Activated naive CD4-positive, alpha-beta T cell treated with anti-CD3 and anti-CD28 coated beads for 36 hours (primary cell): Measurements from ENCODE around the gene MED23. TPM values are rescaled to one million over a fixed set of nuclear protein-coding genes. Genes with fewer than 3 reads are reported as not detected.

ENCODE experiments used
- CTCF ChIA-PET: fragments of 350-600 bp; sonication (Branson Sonifier 250); formaldehyde crosslinking; loops from one replicate; lab custom pipeline; 2021; ENCODE audit warnings: antibody characterized with exemption; lab: Charles Lee
- DNase-seq: peaks from one replicate; pipeline ENCODE4 v3.0.0-alpha.2; 2020
- H3K27ac Mint-ChIP-seq: one replicate; pipeline ENCODE4 v1.8.0; 2021; ENCODE audit warnings: mild to moderate bottlenecking, mixed read lengths
- H3K27me3 Mint-ChIP-seq: one replicate; pipeline ENCODE4 v1.8.0; 2021; ENCODE audit warnings: low read depth, mixed read lengths
- H3K36me3 Mint-ChIP-seq: one replicate; pipeline ENCODE4 v1.8.0; 2021; ENCODE audit warnings: low read depth, mixed read lengths
- H3K4me1 Mint-ChIP-seq: one replicate; pipeline ENCODE4 v1.8.0; 2021; ENCODE audit warnings: low read depth, mixed read lengths
- H3K4me3 Mint-ChIP-seq: one replicate; pipeline ENCODE4 v1.8.0; 2021; ENCODE audit warnings: mild to moderate bottlenecking, moderate library complexity, mixed read lengths
- H3K9me3 Mint-ChIP-seq: one replicate; pipeline ENCODE4 v1.8.0; 2021; ENCODE audit warnings: mixed read lengths
- intact Hi-C: fragments of 100-400 bp; cut with micrococcal nuclease; formaldehyde crosslinking; loops from one replicate; pipeline ENCODE4 v1.15.1; 2023
- total RNA-seq, 2 experiments: library from RNA; stranded (reverse); gene quantifications; one replicate each; pipeline ENCODE4 v1.2.3, GENCODE V29; 2021

Gene MED23
- total RNA-seq = 10 to 100 TPM; 27.4 to 28.8 TPM

GRCh38 chr6:131627724-131628682 is at the start of gene MED23:
MED23 (minus strand) TSS chr6:131628242; CDS start chr6:131628049, 193 bp downstream.
- peak within 1 kb of the TSS; percentile 99 for H3K4me3 Mint-ChIP-seq
- no peaks in the 10 kb centered on the region for H3K9me3 Mint-ChIP-seq
- H3K4me1 Mint-ChIP-seq = peaks cover 29% of the 10 kb centered on the region
- peaks cover 7% of the 10 kb centered on the region for H3K36me3 Mint-ChIP-seq
- H3K27me3 Mint-ChIP-seq = no peaks in the 10 kb centered on the region
- CTCF ChIA-PET = interaction anchor here (0.6 to 3.0 kb wide), 37 partner anchors 8 to 878 kb away, joined by 3 to 34 read pairs (median 4); partner anchors contain the start of genes ENPP1 and ENPP3
- DNase-seq = peak; percentile 96
- intact Hi-C loops = loop anchor here (1.0 to 2.0 kb wide), 10 partner anchors 96 to 1187 kb away; partner anchors contain the start of genes AKAP7, EPB41L2 and RPS12
- peak within 1 kb of the TSS; percentile 92 for H3K27ac Mint-ChIP-seq

GRCh38 chr6:131673184-131673583 is 45.1 kb upstream of the MED23 start:
- H3K9me3 Mint-ChIP-seq = no peaks in the 10 kb centered on the region
- CTCF ChIA-PET = no interaction called here

GRCh38 chr6:131669891-131670290 is 41.8 kb upstream of the MED23 start:
- CTCF ChIA-PET = interaction anchor here (0.5 to 1.0 kb wide), 2 partner anchors 12 to 79 kb away, joined by 3 to 5 read pairs; no protein-coding TSS in a partner anchor
- Mint-ChIP-seq H3K4me3 (no peak overlapping the region), H3K27me3 (no peaks in the 10 kb centered on the region), H3K4me1 (no peaks in the 10 kb centered on the region), H3K36me3 (no peaks in the 10 kb centered on the region), H3K27ac (no peak overlapping the region), H3K9me3 (no peaks in the 10 kb centered on the region)
- intact Hi-C loops = no loop called here
- DNase-seq = no peak

More at GRCh38 chr6:131673184-131673583, 45.1 kb upstream of the MED23 start:
- Mint-ChIP-seq H3K4me3 (no peak overlapping the region), H3K36me3 (no peaks in the 10 kb centered on the region), H3K4me1 (no peaks in the 10 kb centered on the region), H3K27ac (no peak overlapping the region), H3K27me3 (no peaks in the 10 kb centered on the region)
- intact Hi-C loops = no loop called here
- no peak for DNase-seq

GRCh38 chr6:131663578-131664165 is 35.6 kb upstream of the MED23 start:
- Mint-ChIP-seq H3K9me3 (no peaks in the 10 kb centered on the region), H3K4me3 (no peak overlapping the region), H3K36me3 (no peaks in the 10 kb centered on the region), H3K4me1 (no peaks in the 10 kb centered on the region), H3K27me3 (no peaks in the 10 kb centered on the region), H3K27ac (no peak overlapping the region)
- DNase-seq = no peak
- CTCF ChIA-PET = interaction anchor here (0.9 kb wide), 1 partner anchor 27 kb away, joined by 4 read pairs; the partner anchor contains the start of gene ENPP3
- intact Hi-C loops = no loop called here

- no peak for DNase-seq
- Mint-ChIP-seq H3K36me3 (no peaks in the 10 kb centered on the region), H3K4me3 (no peak overlapping the region), H3K27ac (no peak overlapping the region), H3K4me1 (no peaks in the 10 kb centered on the region), H3K9me3 (no peaks in the 10 kb centered on the region), H3K27me3 (no peaks in the 10 kb centered on the region)
- CTCF ChIA-PET = interaction anchor here (1.8 kb wide), 1 partner anchor 31 kb away, joined by 8 read pairs; the partner anchor contains the start of gene MED23
- intact Hi-C loops = no loop called here
Observed at GRCh38 chr6:131660195-131660594, 32.2 kb upstream of the MED23 start.

GRCh38 chr6:131658287-131658686 is 30.2 kb upstream of the MED23 start:
- no peak overlapping the region for H3K4me3 Mint-ChIP-seq
- intact Hi-C loops = no loop called here
- CTCF ChIA-PET = interaction anchor here (0.8 to 1.6 kb wide), 2 partner anchors 30 to 138 kb away, joined by 3 to 4 read pairs; partner anchors contain the start of gene MED23
- no peaks in the 10 kb centered on the region for H3K4me1 Mint-ChIP-seq
- H3K27ac Mint-ChIP-seq = no peak overlapping the region
- no peaks in the 10 kb centered on the region for H3K27me3 Mint-ChIP-seq
- peaks cover 1% of the 10 kb centered on the region for H3K36me3 Mint-ChIP-seq
- no peak for DNase-seq
- H3K9me3 Mint-ChIP-seq = no peaks in the 10 kb centered on the region

- H3K9me3 Mint-ChIP-seq = no peaks in the 10 kb centered on the region
- CTCF ChIA-PET = interaction anchor here (0.8 to 1.6 kb wide), 5 partner anchors 9 to 137 kb away, joined by 3 to 4 read pairs (median 3); partner anchors contain the start of gene MED23
- DNase-seq = no peak
- H3K27me3 Mint-ChIP-seq = no peaks in the 10 kb centered on the region
- no peaks in the 10 kb centered on the region for H3K4me1 Mint-ChIP-seq
- H3K4me3 Mint-ChIP-seq = no peak overlapping the region
- intact Hi-C loops = no loop called here
- peaks cover 1% of the 10 kb centered on the region for H3K36me3 Mint-ChIP-seq
- H3K27ac Mint-ChIP-seq = no peak overlapping the region
Observed at GRCh38 chr6:131657630-131658111, 29.6 kb upstream of the MED23 start.

- no peaks in the 10 kb centered on the region for H3K27me3 Mint-ChIP-seq
- H3K27ac Mint-ChIP-seq = no peak overlapping the region
- no peak for DNase-seq
- H3K4me3 Mint-ChIP-seq = no peak overlapping the region
- H3K4me1 Mint-ChIP-seq = no peaks in the 10 kb centered on the region
- intact Hi-C loops = no loop called here
- CTCF ChIA-PET = interaction anchor here (0.8 to 1.6 kb wide), 4 partner anchors 8 to 38 kb away, joined by 3 to 4 read pairs (median 3); partner anchors contain the start of gene MED23
- H3K36me3 Mint-ChIP-seq = peaks cover 1% of the 10 kb centered on the region
- no peaks in the 10 kb centered on the region for H3K9me3 Mint-ChIP-seq
Observed at GRCh38 chr6:131657222-131657621, 29.2 kb upstream of the MED23 start.

- Mint-ChIP-seq H3K4me1 (no peaks in the 10 kb centered on the region), H3K27ac (no peak overlapping the region), H3K9me3 (no peaks in the 10 kb centered on the region), H3K36me3 (peaks cover 1% of the 10 kb centered on the region), H3K27me3 (no peaks in the 10 kb centered on the region), H3K4me3 (no peak overlapping the region)
- intact Hi-C loops = no loop called here
- DNase-seq = no peak
- CTCF ChIA-PET = interaction anchor here (1.0 to 3.6 kb wide), 2 partner anchors 8 to 28 kb away, joined by 3 to 15 read pairs; partner anchors contain the start of gene MED23
Observed at GRCh38 chr6:131656667-131657066, 28.6 kb upstream of the MED23 start.

GRCh38 chr6:131655951-131656350 is 27.9 kb upstream of the MED23 start:
- CTCF ChIA-PET = interaction anchor here (3.6 kb wide), 1 partner anchor 28 kb away, joined by 15 read pairs; the partner anchor contains the start of gene MED23
- Mint-ChIP-seq H3K4me1 (no peaks in the 10 kb centered on the region), H3K9me3 (no peaks in the 10 kb centered on the region)

GRCh38 chr6:131655387-131655786 is 27.3 kb upstream of the MED23 start:
- intact Hi-C loops = no loop called here
- DNase-seq = no peak
- Mint-ChIP-seq H3K36me3 (peaks cover 1% of the 10 kb centered on the region), H3K27ac (no peak overlapping the region), H3K27me3 (no peaks in the 10 kb centered on the region), H3K9me3 (no peaks in the 10 kb centered on the region), H3K4me3 (no peak overlapping the region), H3K4me1 (no peaks in the 10 kb centered on the region)
- CTCF ChIA-PET = interaction anchor here (0.6 to 3.6 kb wide), 2 partner anchors 27 to 1008 kb away, joined by 4 to 15 read pairs; partner anchors contain the start of gene MED23

More at GRCh38 chr6:131655951-131656350, 27.9 kb upstream of the MED23 start:
- Mint-ChIP-seq H3K27ac (no peak overlapping the region), H3K4me3 (no peak overlapping the region), H3K36me3 (peaks cover 1% of the 10 kb centered on the region), H3K27me3 (no peaks in the 10 kb centered on the region)
- intact Hi-C loops = no loop called here
- no peak for DNase-seq
